GM13977 (cell line): Measurements from ENCODE around the gene FYTTD1.

Experiments
- DNase-seq: peaks from one replicate; pipeline ENCODE4 v3.0.0; 2012; ENCODE audit warnings: low spot score
- CTCF ChIP-seq: IDR thresholded peaks from 2 replicates; pipeline ENCODE4 v1.5.1; 2012; ENCODE audit warnings: mild to moderate bottlenecking, control low read depth; ENCODE audit not compliant: insufficient read depth; ENCODE audit errors: extremely low read depth, missing control alignments
- in situ Hi-C: fragments of 300-500 bp; cut with MboI; formaldehyde crosslinking; loops from one replicate; pipeline ENCODE4 v1.12.0; 2022; ENCODE audit warnings: low sequenced_read_pairs, low pct_unique_long_range_greater_than_20kb, mixed read lengths, inconsistent platforms; ENCODE audit not compliant: unreplicated experiment

FYTTD1 gene

GRCh38 chr3:197836244-197836643 lies 86.6 kb downstream of the FYTTD1 start:
- DNase-seq = no peak
- no peak for TF ChIP-seq CTCF
- in situ Hi-C loops = no loop called here
